ENCODE measurements around the gene SLC25A36. TPM values are rescaled to one million over a fixed set of nuclear protein-coding genes. Genes with fewer than 3 reads are reported as not detected.
"Not testable (repeated sequence)": the region's sequence is repeated elsewhere in the genome, so short reads cannot be mapped to it uniquely, and the experiment has no call there.

The SLC25A36 gene
- total RNA-seq, 1 donor from 2014 or later: 80.7 TPM

GRCh38 chr3:140929446-140929845, 12.2 kb upstream of the SLC25A36 start:
- Mint-ChIP-seq H3K27me3 (ENCODE audit: unreplicated experiment) (no peaks in the 10 kb centered on the region), H3K4me3 (ENCODE audit: unreplicated experiment) (no peak overlapping the region), H3K9me3 (ENCODE audit: unreplicated experiment) (no peaks in the 10 kb centered on the region), H3K4me1 (ENCODE audit: unreplicated experiment) (no peaks in the 10 kb centered on the region), H3K27ac (ENCODE audit: unreplicated experiment) (no peak overlapping the region), H3K36me3 (ENCODE audit: low read depth, unreplicated experiment) (no peaks in the 10 kb centered on the region)
- DNase-seq (ENCODE audit: low spot score): no peak
- no peak for TF ChIP-seq CTCF (IDR thresholded peaks at IDR 0.05; ENCODE audit: unreplicated experiment)

- DNase-seq (ENCODE audit: low spot score): peak; percentile 27
- H3K9me3 Mint-ChIP-seq (ENCODE audit: unreplicated experiment): no peaks in the 10 kb centered on the region
- no peaks in the 10 kb centered on the region for H3K36me3 Mint-ChIP-seq (ENCODE audit: low read depth, unreplicated experiment)
- H3K4me3 Mint-ChIP-seq (ENCODE audit: unreplicated experiment): peak overlapping the region; percentile 87
- peaks cover 2% of the 10 kb centered on the region for H3K27me3 Mint-ChIP-seq (ENCODE audit: unreplicated experiment)
- no peak overlapping the region for H3K27ac Mint-ChIP-seq (ENCODE audit: unreplicated experiment)
- H3K4me1 Mint-ChIP-seq (ENCODE audit: unreplicated experiment): no peaks in the 10 kb centered on the region
- no peak for TF ChIP-seq CTCF (IDR thresholded peaks at IDR 0.05; ENCODE audit: unreplicated experiment)
These were observed 10.6 kb upstream of the SLC25A36 start for GRCh38 chr3:140931016-140931454.

DNA sequence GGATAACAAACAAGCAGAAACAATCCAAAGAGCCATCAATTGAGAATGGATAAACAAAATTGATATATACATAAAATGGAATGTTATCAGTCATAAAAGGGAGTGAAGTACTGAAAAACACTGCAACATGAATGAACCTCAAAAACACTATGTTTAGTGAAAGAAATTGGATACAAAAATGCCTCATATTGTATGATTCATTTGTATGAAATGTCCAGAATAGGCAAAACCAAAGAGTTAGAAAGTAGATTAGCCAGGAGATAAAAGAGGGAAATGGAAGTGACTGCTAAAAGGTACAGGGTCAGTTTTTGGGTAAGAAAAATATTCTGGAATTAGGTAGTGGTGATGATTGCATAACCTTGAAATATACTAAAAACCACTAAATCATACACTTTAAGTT, 9.8 kb upstream of the SLC25A36 start:
- H3K4me1 Mint-ChIP-seq (ENCODE audit: unreplicated experiment): no peaks in the 10 kb centered on the region
- no peak overlapping the region for H3K4me3 Mint-ChIP-seq (ENCODE audit: unreplicated experiment)

GRCh38 chr3:140933109-140933508, 8.5 kb upstream of the SLC25A36 start:
- H3K27ac Mint-ChIP-seq (ENCODE audit: unreplicated experiment): no peak overlapping the region
- no peaks in the 10 kb centered on the region for H3K4me1 Mint-ChIP-seq (ENCODE audit: unreplicated experiment)
- peaks cover 2% of the 10 kb centered on the region for H3K27me3 Mint-ChIP-seq (ENCODE audit: unreplicated experiment)
- no peaks in the 10 kb centered on the region for H3K9me3 Mint-ChIP-seq (ENCODE audit: unreplicated experiment)
- no peak for DNase-seq (ENCODE audit: low spot score)
- no peak for TF ChIP-seq CTCF (IDR thresholded peaks at IDR 0.05; ENCODE audit: unreplicated experiment)
- no peak overlapping the region for H3K4me3 Mint-ChIP-seq (ENCODE audit: unreplicated experiment)
- H3K36me3 Mint-ChIP-seq (ENCODE audit: low read depth, unreplicated experiment): no peaks in the 10 kb centered on the region

More for the DNA sequence above, 9.8 kb upstream of the SLC25A36 start:
- DNase-seq (ENCODE audit: low spot score): no peak
- H3K36me3 Mint-ChIP-seq (ENCODE audit: low read depth, unreplicated experiment): no peaks in the 10 kb centered on the region
- TF ChIP-seq CTCF (IDR thresholded peaks at IDR 0.05; ENCODE audit: unreplicated experiment): no peak
- no peak overlapping the region for H3K27ac Mint-ChIP-seq (ENCODE audit: unreplicated experiment)
- no peaks in the 10 kb centered on the region for H3K9me3 Mint-ChIP-seq (ENCODE audit: unreplicated experiment)
- peaks cover 2% of the 10 kb centered on the region for H3K27me3 Mint-ChIP-seq (ENCODE audit: unreplicated experiment)

- Mint-ChIP-seq H3K9me3 (ENCODE audit: unreplicated experiment) (no peaks in the 10 kb centered on the region), H3K27me3 (ENCODE audit: unreplicated experiment) (peaks cover 2% of the 10 kb centered on the region), H3K4me3 (ENCODE audit: unreplicated experiment) (no peak overlapping the region), H3K4me1 (ENCODE audit: unreplicated experiment) (no peaks in the 10 kb centered on the region), H3K36me3 (ENCODE audit: low read depth, unreplicated experiment) (no peaks in the 10 kb centered on the region), H3K27ac (ENCODE audit: unreplicated experiment) (no peak overlapping the region)
- no peak for TF ChIP-seq CTCF (IDR thresholded peaks at IDR 0.05; ENCODE audit: unreplicated experiment)
- no peak for DNase-seq (ENCODE audit: low spot score)
These were observed 8.1 kb upstream of the SLC25A36 start for GRCh38 chr3:140933552-140933951.

- not testable (repeated sequence) for H3K4me3 Mint-ChIP-seq (ENCODE audit: unreplicated experiment); H3K27ac Mint-ChIP-seq (ENCODE audit: unreplicated experiment); H3K27me3 Mint-ChIP-seq (ENCODE audit: unreplicated experiment); H3K9me3 Mint-ChIP-seq (ENCODE audit: unreplicated experiment); DNase-seq (ENCODE audit: low spot score); H3K36me3 Mint-ChIP-seq (ENCODE audit: low read depth, unreplicated experiment)
- H3K4me1 Mint-ChIP-seq (ENCODE audit: unreplicated experiment): peaks cover 15% of the 10 kb centered on the region
These were observed 2.3 kb upstream of the SLC25A36 start for GRCh38 chr3:140939305-140939704.
